ENCODE data around the gene PHF21A.

Gene PHF21A

GRCh38 chr11:45933131-45933831 lies 188.0 kb downstream of the PHF21A start:
- H3K4me1 Mint-ChIP-seq (ENCODE audit: low read depth) = peaks cover 71% of the 10 kb centered on the region
- no peak overlapping the region for H3K27ac Mint-ChIP-seq
- intact Hi-C loops (cut with micrococcal nuclease) = loop anchor here (10.0 kb wide), 1 partner anchor 48 kb away; the partner anchor contains the start of gene MAPK8IP1
- H3K27me3 Mint-ChIP-seq = peaks cover 21% of the 10 kb centered on the region
- H3K4me3 Mint-ChIP-seq = peak overlapping the region; percentile 52
- H3K9me3 Mint-ChIP-seq = no peaks in the 10 kb centered on the region
- H3K36me3 Mint-ChIP-seq (ENCODE audit: low read depth) = peaks cover 62% of the 10 kb centered on the region

GRCh38 chr11:45932217-45932616 lies 189.0 kb downstream of the PHF21A start:
- Mint-ChIP-seq H3K27ac (no peak overlapping the region), H3K9me3 (no peaks in the 10 kb centered on the region), H3K4me3 (no peak overlapping the region), H3K36me3 (ENCODE audit: low read depth) (peaks cover 51% of the 10 kb centered on the region), H3K27me3 (peaks cover 21% of the 10 kb centered on the region), H3K4me1 (ENCODE audit: low read depth) (peaks cover 71% of the 10 kb centered on the region)
- intact Hi-C loops (cut with micrococcal nuclease) = loop anchor here (10.0 kb wide), 1 partner anchor 47 kb away; the partner anchor contains the start of gene MAPK8IP1

GRCh38 chr11:45931739-45932138 lies 189.5 kb downstream of the PHF21A start:
- Mint-ChIP-seq H3K4me3 (no peak overlapping the region), H3K4me1 (ENCODE audit: low read depth) (peaks cover 68% of the 10 kb centered on the region), H3K27me3 (peaks cover 21% of the 10 kb centered on the region), H3K9me3 (no peaks in the 10 kb centered on the region), H3K27ac (no peak overlapping the region), H3K36me3 (ENCODE audit: low read depth) (peaks cover 46% of the 10 kb centered on the region)
- intact Hi-C loops (cut with micrococcal nuclease) = loop anchor here (10.0 kb wide), 1 partner anchor 47 kb away; the partner anchor contains the start of gene MAPK8IP1

- Mint-ChIP-seq H3K27ac (no peak overlapping the region), H3K4me1 (ENCODE audit: low read depth) (peaks cover 65% of the 10 kb centered on the region), H3K36me3 (ENCODE audit: low read depth) (peaks cover 42% of the 10 kb centered on the region), H3K4me3 (no peak overlapping the region), H3K9me3 (no peaks in the 10 kb centered on the region), H3K27me3 (peaks cover 26% of the 10 kb centered on the region)
- intact Hi-C loops (cut with micrococcal nuclease) = loop anchor here (10.0 kb wide), 1 partner anchor 46 kb away; the partner anchor contains the start of gene MAPK8IP1
Observed at GRCh38 chr11:45930951-45931570, 190.2 kb downstream of the PHF21A start.

- Mint-ChIP-seq H3K4me1 (ENCODE audit: low read depth) (peaks cover 57% of the 10 kb centered on the region), H3K36me3 (ENCODE audit: low read depth) (peaks cover 41% of the 10 kb centered on the region), H3K27me3 (peaks cover 28% of the 10 kb centered on the region), H3K27ac (peak overlapping the region; percentile 58), H3K9me3 (no peaks in the 10 kb centered on the region), H3K4me3 (peak overlapping the region; percentile 22)
- intact Hi-C loops (cut with micrococcal nuclease) = loop anchor here (10.0 kb wide), 1 partner anchor 45 kb away; the partner anchor contains the start of gene MAPK8IP1
Observed at GRCh38 chr11:45930031-45930794, 191.0 kb downstream of the PHF21A start.

GRCh38 chr11:45929486-45930030 lies 191.7 kb downstream of the PHF21A start:
- H3K36me3 Mint-ChIP-seq (ENCODE audit: low read depth) = peaks cover 34% of the 10 kb centered on the region
- H3K27ac Mint-ChIP-seq = peak overlapping the region; percentile 58
- intact Hi-C loops (cut with micrococcal nuclease) = loop anchor here (1.0 to 10.0 kb wide), 2 partner anchors 9 to 45 kb away; partner anchors contain the start of gene MAPK8IP1
- no peak overlapping the region for H3K4me3 Mint-ChIP-seq
- H3K27me3 Mint-ChIP-seq = peaks cover 32% of the 10 kb centered on the region
- H3K9me3 Mint-ChIP-seq = no peaks in the 10 kb centered on the region
- H3K4me1 Mint-ChIP-seq (ENCODE audit: low read depth) = peaks cover 51% of the 10 kb centered on the region

GRCh38 chr11:45928535-45929215 lies 192.6 kb downstream of the PHF21A start:
- Mint-ChIP-seq H3K27ac (no peak overlapping the region), H3K4me3 (no peak overlapping the region)

GRCh38 chr11:45927684-45928413 lies 193.4 kb downstream of the PHF21A start:
- peaks cover 44% of the 10 kb centered on the region for H3K27me3 Mint-ChIP-seq
- peaks cover 39% of the 10 kb centered on the region for H3K4me1 Mint-ChIP-seq (ENCODE audit: low read depth)
- intact Hi-C loops (cut with micrococcal nuclease) = no loop called here
- H3K4me3 Mint-ChIP-seq = no peak overlapping the region
- no peaks in the 10 kb centered on the region for H3K9me3 Mint-ChIP-seq
- peaks cover 23% of the 10 kb centered on the region for H3K36me3 Mint-ChIP-seq (ENCODE audit: low read depth)
- H3K27ac Mint-ChIP-seq = no peak overlapping the region

More at GRCh38 chr11:45928535-45929215, 192.6 kb downstream of the PHF21A start:
- H3K27me3 Mint-ChIP-seq = peaks cover 39% of the 10 kb centered on the region
- peaks cover 42% of the 10 kb centered on the region for H3K4me1 Mint-ChIP-seq (ENCODE audit: low read depth)
- H3K9me3 Mint-ChIP-seq = no peaks in the 10 kb centered on the region
- H3K36me3 Mint-ChIP-seq (ENCODE audit: low read depth) = peaks cover 26% of the 10 kb centered on the region
- intact Hi-C loops (cut with micrococcal nuclease) = loop anchor here (1.0 kb wide), 1 partner anchor 8 kb away; no protein-coding TSS in a partner anchor

- Mint-ChIP-seq H3K36me3 (ENCODE audit: low read depth) (peaks cover 21% of the 10 kb centered on the region), H3K27me3 (peaks cover 44% of the 10 kb centered on the region), H3K4me1 (ENCODE audit: low read depth) (peaks cover 35% of the 10 kb centered on the region), H3K9me3 (no peaks in the 10 kb centered on the region), H3K4me3 (no peak overlapping the region), H3K27ac (no peak overlapping the region)
- intact Hi-C loops (cut with micrococcal nuclease) = no loop called here
Observed at GRCh38 chr11:45927332-45927683, 193.9 kb downstream of the PHF21A start.

GRCh38 chr11:45926536-45927331 lies 194.5 kb downstream of the PHF21A start:
- no peak overlapping the region for H3K27ac Mint-ChIP-seq
- intact Hi-C loops (cut with micrococcal nuclease) = no loop called here
- H3K9me3 Mint-ChIP-seq = no peaks in the 10 kb centered on the region
- H3K4me1 Mint-ChIP-seq (ENCODE audit: low read depth) = peaks cover 29% of the 10 kb centered on the region
- no peak overlapping the region for H3K4me3 Mint-ChIP-seq
- peaks cover 45% of the 10 kb centered on the region for H3K27me3 Mint-ChIP-seq
- peaks cover 16% of the 10 kb centered on the region for H3K36me3 Mint-ChIP-seq (ENCODE audit: low read depth)

- H3K27ac Mint-ChIP-seq = no peak overlapping the region
- intact Hi-C loops (cut with micrococcal nuclease) = no loop called here
- H3K27me3 Mint-ChIP-seq = peaks cover 46% of the 10 kb centered on the region
- no peak overlapping the region for H3K4me3 Mint-ChIP-seq
- H3K4me1 Mint-ChIP-seq (ENCODE audit: low read depth) = peaks cover 22% of the 10 kb centered on the region
- H3K36me3 Mint-ChIP-seq (ENCODE audit: low read depth) = peaks cover 8% of the 10 kb centered on the region
- H3K9me3 Mint-ChIP-seq = no peaks in the 10 kb centered on the region
Observed at GRCh38 chr11:45926001-45926401, 195.3 kb downstream of the PHF21A start.

- Mint-ChIP-seq H3K4me1 (ENCODE audit: low read depth) (peaks cover 17% of the 10 kb centered on the region), H3K9me3 (no peaks in the 10 kb centered on the region), H3K36me3 (ENCODE audit: low read depth) (peaks cover 6% of the 10 kb centered on the region), H3K27ac (no peak overlapping the region), H3K27me3 (peaks cover 48% of the 10 kb centered on the region), H3K4me3 (no peak overlapping the region)
- intact Hi-C loops (cut with micrococcal nuclease) = no loop called here
Observed at GRCh38 chr11:45925550-45925949, 195.7 kb downstream of the PHF21A start.
